GM18519 (cell line): ENCODE results near the gene ZNF182.
"Not testable (repeated sequence)": the region's sequence is repeated elsewhere in the genome, so short reads cannot be mapped to it uniquely, and the experiment has no call there.

Experiments
- ATAC-seq: cut with Tn5 transposase; IDR thresholded peaks from one replicate; pipeline ENCODE4 v1.9.1; 2021; ENCODE audit warnings: mild to moderate bottlenecking, moderate library complexity; ENCODE audit not compliant: unreplicated experiment, low FRiP score

The ZNF182 gene

DNA sequence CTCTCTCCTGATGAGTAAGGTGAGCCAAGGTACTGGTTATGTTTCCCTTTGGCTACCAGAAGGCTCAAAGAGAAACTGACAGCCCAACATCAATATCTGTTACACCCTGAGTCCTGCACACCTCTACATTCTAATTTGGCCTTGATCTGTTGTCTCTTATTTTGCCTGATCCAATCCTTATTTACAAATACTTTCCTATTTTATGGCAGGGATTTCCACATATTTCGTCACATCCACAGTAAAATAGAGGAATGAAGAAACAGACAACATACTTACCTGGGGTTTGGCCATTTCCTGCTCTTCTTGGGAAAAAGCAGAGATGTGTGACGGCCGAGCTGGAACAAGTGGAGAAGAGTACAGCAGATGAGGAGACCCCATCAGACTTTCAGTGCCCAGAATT lies 1.5 kb downstream of the ZNF182 start:
- no peak for ATAC-seq

DNA sequence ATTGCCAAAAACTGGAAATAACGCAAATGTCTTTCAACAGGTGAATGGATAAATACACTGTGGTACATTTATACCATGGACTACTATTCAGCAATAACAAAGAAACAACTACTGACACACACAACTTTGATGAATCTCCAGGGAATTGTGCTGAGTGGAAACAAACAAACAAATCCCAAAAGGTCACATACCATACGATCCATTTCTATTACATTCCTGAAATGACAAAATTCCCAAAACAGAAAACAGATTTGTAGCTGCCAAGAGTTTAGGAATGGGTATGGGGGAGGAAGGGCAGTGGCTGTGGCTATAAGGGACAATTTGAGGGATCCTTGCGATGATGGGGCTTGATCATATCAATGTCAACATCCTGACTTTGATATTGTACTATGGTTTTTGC lies 2.5 kb downstream of the ZNF182 start:
- no peak for ATAC-seq

DNA sequence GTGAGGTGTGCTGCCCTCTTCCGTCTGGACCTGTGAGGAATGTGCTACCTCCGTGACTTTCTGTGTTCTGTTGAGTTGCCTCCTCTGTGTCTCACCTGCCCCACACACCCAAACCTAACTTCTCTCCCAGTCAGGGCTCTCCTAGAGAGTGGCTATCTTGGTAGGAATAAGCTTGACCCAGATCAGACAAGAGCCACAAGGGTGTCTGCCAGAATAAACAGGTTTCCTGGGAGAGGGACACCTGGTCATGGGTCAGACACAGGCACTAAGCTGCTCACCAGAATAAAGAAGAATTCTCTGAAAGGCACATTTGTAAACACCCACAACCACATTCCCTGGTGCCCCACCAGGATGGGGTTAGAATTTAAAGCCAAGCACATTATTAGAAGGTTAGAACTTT lies 11.1 kb downstream of the ZNF182 start:
- no peak for ATAC-seq

DNA sequence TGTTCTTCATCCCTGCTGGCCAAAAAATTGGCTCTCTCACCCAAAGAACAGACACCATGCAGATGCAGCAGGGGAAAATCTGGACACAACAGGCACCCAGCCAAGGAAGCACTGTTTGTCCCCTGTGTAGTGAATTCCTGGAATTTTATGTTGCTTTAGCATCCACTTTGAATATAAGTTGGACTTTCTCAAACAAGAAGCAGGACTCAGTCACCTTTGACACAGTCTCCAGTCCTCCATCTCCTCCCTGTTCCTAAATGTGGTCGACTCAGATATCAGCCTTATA lies 11.8 kb downstream of the ZNF182 start:
- ATAC-seq: no peak

DNA sequence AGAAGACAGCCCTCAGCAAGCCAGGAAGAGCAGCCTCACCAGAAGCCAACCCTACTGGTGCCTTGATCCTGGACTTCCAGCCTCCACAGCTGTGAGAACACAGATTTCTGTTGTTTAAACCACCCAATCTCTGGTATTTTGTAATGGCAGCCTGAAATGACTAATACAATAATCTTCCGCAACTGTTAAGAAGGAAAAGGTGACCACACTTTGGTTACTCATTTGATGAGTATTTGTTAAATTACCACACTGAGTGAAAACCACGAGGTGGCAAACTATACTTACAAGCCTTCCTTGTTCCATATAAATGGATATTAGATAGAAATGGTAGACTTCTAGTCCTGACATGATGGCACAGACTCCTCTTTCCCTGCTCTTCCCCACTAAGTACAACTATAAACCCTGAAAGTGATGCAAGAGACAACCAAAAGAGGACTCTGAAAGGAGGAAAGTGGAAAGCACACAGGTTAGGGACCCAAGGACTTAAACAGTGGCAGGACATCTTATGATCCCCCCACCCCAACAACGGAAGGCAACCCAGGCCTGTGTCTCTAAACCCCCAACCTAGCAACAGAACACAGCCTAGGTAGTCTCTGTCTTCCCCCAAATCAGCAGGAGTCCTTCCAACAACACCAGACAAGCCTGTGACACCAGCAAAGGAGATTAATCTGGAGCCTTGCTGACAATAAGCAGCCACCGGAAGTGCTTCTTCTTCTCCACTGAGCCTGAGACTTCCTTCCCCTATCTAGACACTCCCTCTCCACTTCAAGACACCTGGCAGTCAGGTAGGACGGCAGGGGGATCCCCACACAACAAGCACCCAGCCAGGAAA lies 12.3 kb downstream of the ZNF182 start:
- ATAC-seq: no peak

DNA sequence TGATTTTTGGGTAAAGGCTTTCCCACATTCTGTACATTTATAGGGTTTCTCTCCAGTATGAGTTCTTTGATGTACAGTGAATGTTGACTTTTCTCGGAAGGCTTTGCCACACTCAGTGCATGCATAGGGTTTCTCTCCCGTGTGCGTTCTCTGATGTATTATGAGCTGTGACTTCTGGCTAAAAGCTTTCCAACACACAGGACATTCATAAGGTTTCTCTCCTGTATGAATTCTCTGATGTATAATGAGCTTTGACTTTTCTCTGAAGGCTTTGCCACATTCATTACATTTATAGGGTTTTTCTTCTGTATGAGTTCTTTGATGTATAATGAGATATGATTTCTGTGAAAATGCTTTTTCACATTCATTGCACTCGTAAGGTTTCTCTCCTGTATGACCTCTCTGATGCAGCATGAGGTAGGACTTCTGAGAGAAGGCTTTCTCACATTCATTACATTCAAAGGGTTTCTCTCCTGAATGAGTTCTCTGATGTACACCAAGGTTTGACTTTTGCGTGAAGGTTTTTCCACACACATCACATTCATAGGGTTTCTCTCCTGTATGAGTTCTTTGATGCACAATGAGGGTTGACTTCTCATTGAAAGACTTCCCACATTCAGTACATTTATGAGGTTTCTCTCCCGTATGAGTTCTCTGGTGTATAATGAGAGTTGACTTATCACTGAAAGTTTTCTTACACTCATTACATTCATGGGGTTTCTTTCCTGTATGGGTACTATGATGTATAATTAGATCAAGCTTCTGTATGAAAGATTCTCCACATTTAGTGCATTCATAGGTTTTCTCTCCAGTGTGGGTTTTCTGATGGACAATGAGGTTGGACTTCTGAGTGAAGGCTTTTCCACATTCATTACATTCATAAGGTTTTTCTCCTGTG lies 27.3 kb downstream of the ZNF182 start:
- no peak for ATAC-seq

DNA sequence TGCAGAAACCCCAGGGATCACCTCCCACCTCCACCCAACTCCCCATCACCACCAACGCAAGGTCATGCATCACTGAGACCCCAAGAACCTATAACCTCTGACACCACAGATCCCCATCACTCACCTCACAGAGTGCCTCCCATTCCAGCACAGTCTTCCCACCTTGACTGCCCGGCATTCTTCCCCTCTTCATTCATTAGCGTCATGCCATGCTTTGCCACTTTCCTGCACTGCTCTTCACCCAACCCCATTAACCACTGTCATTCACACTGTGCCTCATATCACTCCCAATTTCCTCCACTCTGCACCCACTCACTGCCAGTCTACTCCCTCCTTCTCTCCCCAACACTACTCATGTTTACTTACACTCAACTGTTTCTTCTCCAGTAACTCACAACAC lies 30.6 kb downstream of the ZNF182 start:
- no peak for ATAC-seq

DNA sequence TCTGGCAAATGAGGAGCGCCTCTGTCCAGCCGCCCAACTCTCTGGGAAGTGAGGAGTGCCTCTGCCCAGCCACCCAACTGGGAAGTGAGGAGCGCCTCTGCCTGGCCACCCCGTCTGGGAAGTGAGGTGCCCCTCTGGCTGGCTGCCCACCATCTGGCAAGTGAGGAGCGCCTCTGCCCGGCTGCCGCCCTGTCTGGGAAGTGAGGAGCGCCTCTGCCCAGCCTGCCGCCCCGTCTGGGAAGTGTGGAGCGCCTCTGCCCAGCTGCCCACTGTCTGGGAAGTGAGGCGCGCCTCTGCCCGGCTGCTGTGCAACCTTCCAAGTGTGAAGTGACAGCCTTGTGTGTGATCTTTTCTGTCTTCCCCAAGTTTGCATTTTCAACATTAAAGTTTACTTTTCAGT lies 38.3 kb downstream of the ZNF182 start:
- ATAC-seq: not testable (repeated sequence)

DNA sequence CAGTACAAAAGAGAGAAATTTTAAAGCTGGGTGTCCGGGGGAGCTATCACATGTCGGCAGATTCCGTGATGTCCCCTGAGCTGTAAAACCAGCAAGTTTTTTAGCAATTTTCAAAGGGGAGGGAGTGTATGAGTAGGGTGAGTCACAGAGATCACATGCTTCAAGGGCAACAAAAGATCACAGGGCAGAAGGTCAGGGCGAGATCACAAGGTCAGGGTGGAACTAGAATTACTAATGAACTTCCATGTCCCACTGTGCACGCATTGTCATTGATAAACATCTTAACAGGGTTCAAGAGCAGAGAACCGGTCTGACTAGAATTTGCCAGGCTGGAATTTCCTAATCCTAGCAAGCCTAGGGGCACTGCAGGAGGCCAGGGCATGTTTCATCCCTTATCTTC lies 42.0 kb downstream of the ZNF182 start:
- not testable (repeated sequence) for ATAC-seq

DNA sequence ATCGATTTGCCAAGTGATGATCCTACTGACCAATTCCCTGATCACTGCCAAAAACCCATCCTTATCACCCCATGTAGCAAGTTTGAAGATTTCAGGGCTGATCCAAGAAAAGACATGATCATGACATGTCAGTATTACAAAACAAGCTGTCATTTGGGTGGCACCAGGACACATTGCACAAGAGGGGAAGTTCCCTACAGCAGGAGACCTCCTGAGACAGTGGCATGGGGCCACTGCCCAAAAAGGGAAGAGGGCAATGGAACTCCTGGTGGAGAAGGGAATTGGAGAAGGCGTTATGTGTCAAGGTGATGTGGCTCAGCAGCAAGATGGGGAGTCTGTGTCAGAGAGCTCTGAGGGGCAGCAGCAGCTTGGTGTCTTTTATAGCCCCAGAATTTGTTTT lies 43.4 kb downstream of the ZNF182 start:
- no peak for ATAC-seq

DNA sequence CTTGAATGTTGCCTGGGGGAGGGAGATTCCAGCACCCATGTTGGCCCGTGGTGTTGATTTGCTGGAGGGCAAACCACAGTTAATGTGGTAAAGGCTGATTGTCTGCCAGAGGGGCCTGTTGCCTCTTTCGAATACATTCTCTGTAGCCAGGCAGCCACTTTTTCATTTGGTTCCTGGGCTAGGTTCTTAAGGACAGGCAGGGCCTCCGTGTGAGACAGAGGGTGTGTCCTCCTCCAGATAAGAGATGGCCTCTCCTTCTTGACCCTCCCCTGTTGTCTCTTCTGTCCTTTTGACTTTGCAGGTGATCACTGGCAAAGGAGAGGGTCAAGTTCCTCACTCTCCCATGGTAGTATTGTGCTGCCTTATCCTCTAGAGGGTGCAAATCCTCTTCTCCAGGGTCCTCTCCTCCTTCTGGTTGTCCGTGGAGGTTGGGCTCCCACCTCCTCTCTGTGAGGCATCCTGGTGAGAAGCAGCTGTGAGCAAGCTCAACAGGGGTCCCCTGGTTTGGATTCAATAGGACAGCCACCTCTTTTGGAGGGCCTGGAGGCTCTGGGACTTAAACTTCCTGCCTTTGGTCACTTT lies 44.9 kb downstream of the ZNF182 start:
- no peak for ATAC-seq

DNA sequence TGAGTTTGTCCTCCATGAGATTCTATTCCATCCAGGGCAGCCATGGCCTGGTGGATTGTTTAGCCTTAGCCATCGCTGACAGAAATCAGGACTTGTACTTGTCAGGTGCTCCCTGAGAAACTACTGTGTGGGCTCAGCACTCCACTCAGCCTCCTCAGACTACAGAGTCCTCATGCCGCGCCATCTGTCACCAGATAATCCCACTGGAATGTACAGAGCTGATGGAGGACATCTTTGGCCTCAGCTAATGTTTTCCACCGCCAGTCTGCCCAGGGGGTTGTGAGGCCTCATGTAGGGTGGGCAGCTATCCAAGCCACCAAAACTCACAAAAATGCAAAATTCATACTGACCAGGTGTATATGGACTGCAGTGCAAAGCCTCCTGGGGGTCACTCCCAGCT lies 45.6 kb downstream of the ZNF182 start:
- ATAC-seq: not testable (repeated sequence)

DNA sequence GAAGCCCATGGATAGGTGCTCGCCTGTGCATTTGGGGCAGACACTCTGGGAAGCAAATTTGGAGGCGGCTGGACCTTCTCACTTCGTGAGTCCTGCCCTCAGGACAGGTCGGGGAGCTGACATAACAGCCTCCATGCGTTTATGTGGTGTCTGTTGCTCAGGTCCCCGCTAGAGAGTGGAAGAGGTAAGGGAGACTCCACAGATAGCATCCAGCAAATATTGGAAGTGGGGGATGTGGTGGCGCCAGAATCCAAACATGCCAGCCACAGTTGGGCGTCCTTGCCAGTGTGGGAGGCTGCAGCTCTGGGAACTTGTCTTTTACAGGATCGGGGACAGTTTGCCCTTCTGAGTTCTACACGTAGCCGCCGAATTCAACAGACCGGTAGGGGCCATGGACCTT lies 47.8 kb downstream of the ZNF182 start:
- no peak for ATAC-seq

DNA sequence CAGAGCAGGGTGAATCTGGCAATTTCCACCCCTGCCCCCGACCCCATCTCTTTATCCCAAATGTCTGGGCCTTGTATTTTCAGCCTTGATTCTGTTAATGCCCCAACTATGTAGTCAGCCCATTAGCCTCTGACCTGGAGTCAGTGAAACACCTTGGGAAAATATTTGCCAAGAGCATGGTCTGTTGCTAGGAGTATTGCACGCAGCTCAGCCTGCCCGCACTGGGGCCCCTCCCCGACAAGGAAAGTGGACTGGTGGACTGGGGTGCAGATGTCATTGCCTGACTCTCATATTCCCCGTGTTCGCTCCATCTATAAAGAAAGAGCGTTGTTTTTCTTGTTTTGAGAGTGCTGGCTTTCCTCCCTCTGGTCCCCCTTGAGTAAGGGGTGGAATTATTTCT lies 48.5 kb downstream of the ZNF182 start:
- ATAC-seq: not testable (repeated sequence)

DNA sequence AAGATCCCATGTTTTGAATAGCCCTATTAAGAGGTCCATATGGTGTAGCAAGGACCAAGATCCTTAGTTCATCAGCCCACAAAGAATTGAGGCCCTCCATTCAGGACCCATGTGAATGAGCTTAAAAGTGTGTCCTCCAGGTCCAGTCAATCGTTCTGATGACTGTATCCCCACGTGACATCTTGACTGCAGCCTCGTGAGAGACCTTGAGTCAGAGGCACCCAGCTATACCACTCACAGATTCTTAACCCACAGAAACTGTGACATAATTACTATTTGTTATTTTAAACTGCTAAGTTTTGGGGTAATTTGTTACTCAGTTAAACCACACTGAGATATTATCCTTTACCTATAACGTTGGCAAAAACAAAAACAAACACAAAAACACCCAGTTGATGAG lies 62.4 kb downstream of the ZNF182 start:
- no peak for ATAC-seq

DNA sequence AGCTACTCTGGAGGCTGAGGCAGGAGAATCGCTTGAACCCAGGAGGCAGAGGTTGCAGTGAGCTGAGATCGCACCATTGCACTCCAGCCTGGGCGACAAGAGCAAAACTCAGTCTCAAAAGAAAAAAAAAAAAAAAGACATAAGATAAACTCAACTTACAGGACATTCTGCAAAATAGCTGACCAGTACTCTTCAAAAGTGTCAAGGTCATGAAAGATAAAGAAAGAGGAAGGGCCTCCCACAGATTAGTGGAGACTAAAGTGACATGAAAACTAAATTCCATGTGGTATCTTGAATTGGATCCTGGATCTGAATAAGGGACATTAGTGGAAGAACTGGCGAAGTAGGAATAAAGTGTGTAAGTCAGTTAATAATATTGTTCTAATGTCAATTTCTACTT lies 63.3 kb downstream of the ZNF182 start:
- ATAC-seq: no peak

DNA sequence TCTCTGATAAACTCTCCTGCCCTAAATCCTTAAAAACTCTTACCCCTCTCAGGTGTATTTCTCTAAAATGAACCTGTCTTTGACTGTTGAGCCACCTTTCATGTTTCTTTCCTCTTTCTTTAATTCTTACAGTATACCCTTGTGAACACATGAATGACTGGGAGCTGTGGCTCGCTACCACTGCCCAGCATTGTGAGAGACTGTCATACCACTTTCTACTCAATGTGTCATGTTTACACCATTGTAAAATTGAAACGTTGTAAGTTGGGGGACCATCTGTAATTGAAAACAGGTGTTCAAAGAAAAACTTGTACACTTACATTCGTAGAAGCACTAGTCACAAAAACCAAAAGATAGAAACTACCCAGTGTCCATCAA lies 66.9 kb downstream of the ZNF182 start:
- ATAC-seq: no peak

DNA sequence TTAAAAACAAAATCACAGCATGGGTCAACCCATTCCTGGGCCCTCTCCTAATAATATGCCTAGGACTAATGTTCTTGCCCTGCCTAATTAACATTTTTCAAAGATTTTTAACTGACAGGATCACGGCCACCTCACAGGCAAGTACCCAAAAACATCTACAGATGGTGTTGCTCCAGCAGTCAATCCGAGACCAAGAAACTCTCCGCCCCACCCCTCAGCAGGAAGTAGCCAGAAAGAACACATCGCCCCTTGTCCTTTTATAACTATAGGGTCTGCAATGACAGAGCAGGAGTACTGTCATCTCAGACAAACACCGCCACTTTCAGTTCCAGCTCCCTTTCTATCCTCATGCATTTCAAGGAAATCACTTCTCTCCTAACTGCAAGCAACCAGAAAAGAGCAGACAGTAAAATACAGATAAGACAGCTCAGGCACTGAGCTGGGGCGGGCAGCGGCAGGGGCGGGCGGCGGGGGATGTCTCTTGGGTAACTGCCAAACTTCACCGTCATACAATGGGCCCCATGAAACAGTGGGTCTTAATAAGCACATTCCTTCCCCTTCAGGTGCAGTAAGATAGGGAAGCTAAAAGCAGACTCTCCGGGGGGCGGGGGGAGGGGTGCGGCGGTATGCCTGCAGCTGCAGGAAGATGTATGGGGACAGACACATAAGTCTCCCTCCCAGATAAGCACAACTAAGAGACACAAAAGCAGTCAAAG lies 67.4 kb downstream of the ZNF182 start:
- no peak for ATAC-seq

DNA sequence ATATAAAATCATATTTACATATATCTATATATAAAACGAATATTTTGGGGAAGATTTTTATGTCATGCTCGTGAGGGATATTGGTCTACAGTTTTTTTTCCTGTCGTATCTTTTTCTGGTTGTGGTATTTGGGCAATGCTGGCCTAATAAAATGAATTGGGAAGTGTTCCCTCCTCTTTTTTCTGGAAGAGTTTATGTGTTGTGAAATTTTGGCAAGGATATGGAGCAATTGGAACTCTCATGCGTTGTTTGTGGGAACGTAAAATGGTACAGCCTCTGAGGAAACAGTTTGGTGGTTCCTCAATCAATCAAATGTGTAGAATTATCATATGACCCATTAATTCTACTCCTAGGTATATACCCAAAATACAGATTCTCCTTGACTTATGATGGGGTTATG lies 69.8 kb downstream of the ZNF182 start:
- ATAC-seq: no peak

DNA sequence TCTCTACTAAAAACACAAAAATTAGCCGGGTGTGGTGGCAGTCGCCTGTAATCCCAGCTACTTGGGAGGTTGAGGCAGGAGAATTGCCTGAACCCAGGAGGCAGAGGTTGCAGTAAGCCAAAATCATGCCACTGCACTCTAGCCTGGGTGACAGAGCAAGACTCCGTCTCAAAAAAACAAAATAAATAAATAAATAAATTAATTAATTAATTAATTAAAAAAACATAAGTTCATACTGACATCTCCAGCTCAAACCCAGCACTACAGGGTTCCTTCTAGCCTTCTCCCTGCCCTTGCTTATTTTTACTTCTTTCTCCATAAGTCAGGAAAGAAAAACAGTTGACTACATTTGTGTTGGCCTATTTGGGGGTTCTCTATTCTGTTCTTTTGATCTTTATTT lies 71.8 kb downstream of the ZNF182 start:
- ATAC-seq: not testable (repeated sequence)

DNA sequence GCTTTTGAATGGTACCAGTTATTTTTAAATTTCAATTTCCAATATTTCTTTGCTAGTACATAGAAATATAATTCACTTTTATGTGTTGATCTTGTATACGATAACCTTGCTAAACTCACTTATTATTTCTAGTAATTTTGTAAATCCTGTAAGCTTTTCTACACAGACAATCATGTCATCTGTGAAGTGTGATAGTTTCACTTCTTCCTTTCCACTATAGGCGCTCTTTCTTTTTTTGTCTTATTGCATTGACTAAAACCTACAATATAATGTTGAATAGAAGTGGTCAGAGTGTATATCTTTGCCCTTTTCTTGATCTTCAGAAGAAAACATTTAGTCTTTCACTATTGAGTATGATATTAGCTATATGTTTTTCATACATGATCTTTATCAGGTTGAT lies 76.6 kb downstream of the ZNF182 start:
- ATAC-seq: no peak
